Measurements from ENCODE around the gene ZRSR2. TPM values are rescaled to one million over a fixed set of nuclear protein-coding genes. Genes with fewer than 3 reads are reported as not detected.
A peak's percentile ranks its signal among the peaks of the same experiment; 100 is the strongest.

Gene ZRSR2
- total and polyA plus RNA-seq, 9 of the 15 experiments (the other 6 are each of a cell fraction or from before 2014, with no cell fraction given), result 3.5 to 19.5 (median 8.6) TPM

GRCh38 chrX:15869695-15870094 is 79.4 kb downstream of the ZRSR2 start:
- Histone ChIP-seq H3K9me1 (ENCODE audit: control insufficient read depth, insufficient read depth, low read length) (no peaks in the 10 kb centered on the region), H3K79me2 (ENCODE audit: control insufficient read depth, insufficient read depth, low read length) (no peaks in the 10 kb centered on the region), H2AFZ (ENCODE audit: low read depth, low read length) (no peak overlapping the region), H3K9ac (ENCODE audit: insufficient read depth in 1 of 2, low read depth in 2 of 2, low read length in 2 of 2) (no peak overlapping the region), H3K9me3 (replicated peaks; ENCODE audit: control insufficient read depth, insufficient read depth, low read depth, low read length) (no peaks in the 10 kb centered on the region), H3K4me2 (ENCODE audit: insufficient read depth, low read length) (no peak overlapping the region), H4K20me1 (replicated peaks; ENCODE audit: control insufficient read depth, insufficient read depth, low read length) (no peaks in the 10 kb centered on the region), H3K4me3 (no peak overlapping the region), H3K27me3 (ENCODE audit: control insufficient read depth in 2 of 2, insufficient read depth in 2 of 2, low read length in 2 of 2) (no peaks in the 10 kb centered on the region; a peak in 2 of 5 replicates), H3K4me1 (replicated peaks in 1 of 2; ENCODE audit: control insufficient read depth in 2 of 2, insufficient read depth in 2 of 2, low read length in 2 of 2) (no peaks in the 10 kb centered on the region; a peak in 1 of 5 replicates), H3K27ac (ENCODE audit: extremely low read depth, low read depth, low read length) (no peak overlapping the region), H3K36me3 (ENCODE audit: control insufficient read depth, insufficient read depth, low read length) (no peaks in the 10 kb centered on the region)
- CTCF ChIA-PET (ENCODE audit: low intra/inter-chr PET ratio), result no interaction called here
- WGBS (ENCODE audit: insufficient coverage, low coverage, missing lambda C conversion rate), result 23% methylated on average over 3 of the region's 4 CpGs
- no TSS peak for BruUV-seq (replicated peaks)
- intact Hi-C loops (cut with micrococcal nuclease) (no loop called here), in situ Hi-C loops (cut with MboI) (no loop called here)
- no peak for DNase-seq (ENCODE audit: extremely low read depth in 1 of 4, low spot score in 3 of 4)
- ATAC-seq, result no peak
- no peak for TF ChIP-seq PBX2 (CRISPR knock-in tag; IDR thresholded peaks at IDR 0.05; ENCODE audit: low read depth)
- TF ChIP-seq PBX2 (tag; conservative IDR thresholded peaks at IDR 0.05; ENCODE audit: low read depth), result no peak
- TF ChIP-seq SNRNP70 (optimal IDR thresholded peaks at IDR 0.05; ENCODE audit: low read depth, low read length), result no peak
- no peak for TF ChIP-seq ZNF274 (IDR thresholded peaks at IDR 0.05; ENCODE audit: borderline replicate concordance, low read depth, low read length)
- no peak for TF ChIP-seq MTA3 (IDR thresholded peaks at IDR 0.05; ENCODE audit: borderline replicate concordance)
- peak; percentile 52 for TF ChIP-seq ZNF121 (CRISPR knock-in tag; conservative IDR thresholded peaks at IDR 0.05)
- FAIRE-seq, result no peak
- POLR2A ChIA-PET, result interaction anchor here (0.6 kb wide), 1 partner anchor 44 kb away, joined by 3 read pairs; no protein-coding TSS in a partner anchor
